Esophagus muscularis mucosa (tissue), 3 donors: ENCODE results near the gene OR9K2.

Experiments
- CTCF ChIP-seq, 3 experiments: fragments of 200-600 bp in 2 of 3; fragments of 450-650 bp in 1 of 3; sonication (generic) in 2 of 3; IDR thresholded peaks; one replicate each; pipeline ENCODE4 v1.5.1; 2017 to 2019; ENCODE audit warnings: antibody characterized with exemption in 3 of 3, mild to moderate bottlenecking in 2 of 3, moderate library complexity in 1 of 3
- POLR2A ChIP-seq: fragments of 450-650 bp; IDR thresholded peaks from one replicate; pipeline ENCODE4 v1.6.1; 2017; ENCODE audit warnings: antibody characterized with exemption, moderate library complexity, mild to moderate bottlenecking, low read depth
- POLR2AphosphoS5 ChIP-seq, 2 donors: sonication (generic); formaldehyde crosslinking; IDR thresholded peaks; one replicate each; pipeline ENCODE4 v1.6.1; 2017; ENCODE audit warnings: antibody characterized with exemption in 2 of 2

- TF ChIP-seq POLR2AphosphoS5 (IDR thresholded peaks at IDR 0.05), result no peak
- TF ChIP-seq CTCF (IDR thresholded peaks at IDR 0.05), result no peak
- TF ChIP-seq POLR2A, result no peak
Observed at GRCh38 chr12:55173456-55173855, 47.2 kb downstream of the OR9K2 start.
